Stimulated activated CD8-positive, alpha-beta memory T cell treated with anti-CD3 and anti-CD28 coated beads, Interleukin-7, amount 100 ng/mL, for 1 hour (primary cell): ENCODE measurements around the gene TOM1.
"Not testable (repeated sequence)": the region's sequence is repeated elsewhere in the genome, so short reads cannot be mapped to it uniquely, and the experiment has no call there.

ENCODE experiments used
- DNase-seq, 2 donors: peaks; one replicate each; pipeline ENCODE4 v3.0.0-alpha.2; 2020; ENCODE audit warnings: low read depth in 2 of 2

Gene TOM1

GRCh38 chr22:35345808-35346505 lies 46.3 kb downstream of the TOM1 start:
- DNase-seq: no peak

- no peak for DNase-seq
These were observed 47.0 kb downstream of the TOM1 start for GRCh38 chr22:35346596-35347220.

GRCh38 chr22:35347462-35347861 lies 47.8 kb downstream of the TOM1 start:
- no peak for DNase-seq

- DNase-seq: no peak
These were observed 48.4 kb downstream of the TOM1 start for GRCh38 chr22:35348026-35348590.

- no peak for DNase-seq
These were observed 49.0 kb downstream of the TOM1 start for GRCh38 chr22:35348703-35349102.

GRCh38 chr22:35349368-35349703 lies 49.6 kb downstream of the TOM1 start:
- no peak for DNase-seq

- no peak for DNase-seq
These were observed 50.2 kb downstream of the TOM1 start for GRCh38 chr22:35349704-35350538.

- peak; percentile 61 to 67 for DNase-seq
These were observed 51.1 kb downstream of the TOM1 start for GRCh38 chr22:35350539-35351503.

GRCh38 chr22:35352214-35353111 lies 52.8 kb downstream of the TOM1 start:
- no peak for DNase-seq

GRCh38 chr22:35353318-35353717 lies 53.6 kb downstream of the TOM1 start:
- DNase-seq: no peak

GRCh38 chr22:35354068-35354467 lies 54.4 kb downstream of the TOM1 start:
- DNase-seq: no peak

GRCh38 chr22:35357883-35358621 lies 58.4 kb downstream of the TOM1 start:
- DNase-seq: no peak

- DNase-seq: no peak
These were observed 59.8 kb downstream of the TOM1 start for GRCh38 chr22:35359380-35360065.

- no peak for DNase-seq
These were observed 61.4 kb downstream of the TOM1 start for GRCh38 chr22:35361001-35361558.

- no peak for DNase-seq
These were observed 63.9 kb downstream of the TOM1 start for GRCh38 chr22:35363566-35364086.

- DNase-seq: not testable (repeated sequence)
These were observed 64.5 kb downstream of the TOM1 start for GRCh38 chr22:35364230-35364629.

GRCh38 chr22:35367331-35367886 lies 67.7 kb downstream of the TOM1 start:
- DNase-seq: no peak

- DNase-seq: no peak
These were observed 68.7 kb downstream of the TOM1 start for GRCh38 chr22:35368386-35368785.
